ENCODE measurements around the gene SDHB. TPM values are rescaled to one million over a fixed set of nuclear protein-coding genes. Genes with fewer than 3 reads are reported as not detected.
A peak's percentile ranks its signal among the peaks of the same experiment; 100 is the strongest.

SDHB gene
- total RNA-seq, 6 experiments from 2014 or later: 112 to 128 (median 116) TPM

DNA sequence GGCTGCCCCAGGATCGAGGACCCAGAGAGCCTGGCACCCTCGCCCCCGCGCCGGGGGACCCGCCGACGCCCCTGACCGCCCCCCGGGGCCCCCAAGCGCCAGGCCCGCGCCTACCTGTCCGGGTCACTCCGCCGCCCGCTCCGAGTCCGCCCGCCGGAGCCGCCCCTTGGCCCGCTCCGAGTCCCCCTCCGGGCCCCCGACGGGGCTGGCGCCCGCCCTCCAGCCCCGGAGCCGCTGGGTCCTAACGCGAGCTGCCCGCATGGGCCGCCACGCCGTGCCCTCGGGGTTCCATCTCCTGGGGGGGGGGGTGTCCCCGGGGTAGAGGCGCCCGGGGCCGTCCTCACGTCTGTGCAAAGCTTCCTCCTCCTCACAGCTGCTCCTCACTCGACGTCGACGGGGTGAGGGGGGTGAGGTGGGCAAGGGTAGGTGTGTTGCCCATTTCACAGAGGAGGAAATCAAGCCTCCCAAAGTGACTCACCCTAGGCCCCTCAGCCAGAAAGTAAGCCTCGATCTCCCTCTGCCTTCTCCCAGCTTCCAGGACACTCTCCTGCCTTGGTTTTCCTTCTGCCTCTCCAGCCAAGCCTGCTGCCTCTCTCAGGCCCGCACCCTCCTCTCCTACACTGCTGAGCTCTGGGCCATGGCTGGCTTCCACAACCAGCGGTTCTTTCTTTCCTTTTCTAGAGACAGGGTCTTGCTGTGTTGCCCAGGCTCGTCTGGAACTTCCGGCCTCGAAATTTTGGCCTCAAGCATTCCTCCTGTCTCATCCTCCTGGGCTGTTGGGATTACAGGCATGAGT lies 73.2 kb downstream of the SDHB start, which contains the start of gene MFAP2:
TSS of gene MFAP2 (minus strand) at position 148 of the 796 bp plus-strand sequence. CDS start 2,347 bp downstream, outside the sequence.
- Mint-ChIP-seq H3K4me3 (peak within 1 kb of the TSS; percentile 81), H3K9me3 (no peaks in the 10 kb centered on the region), H3K4me1 (ENCODE audit: low read depth) (peaks cover 55% of the 10 kb centered on the region), H3K27me3 (ENCODE audit: insufficient read depth) (peaks cover 2% of the 10 kb centered on the region; the same call in 1 of the 2 replicates), H3K27ac (peak within 1 kb of the TSS; percentile 97), H3K36me3 (ENCODE audit: low read depth) (no peaks in the 10 kb centered on the region)
- DNase-seq: peak; percentile 30
- TF ChIP-seq, protein P1, sequence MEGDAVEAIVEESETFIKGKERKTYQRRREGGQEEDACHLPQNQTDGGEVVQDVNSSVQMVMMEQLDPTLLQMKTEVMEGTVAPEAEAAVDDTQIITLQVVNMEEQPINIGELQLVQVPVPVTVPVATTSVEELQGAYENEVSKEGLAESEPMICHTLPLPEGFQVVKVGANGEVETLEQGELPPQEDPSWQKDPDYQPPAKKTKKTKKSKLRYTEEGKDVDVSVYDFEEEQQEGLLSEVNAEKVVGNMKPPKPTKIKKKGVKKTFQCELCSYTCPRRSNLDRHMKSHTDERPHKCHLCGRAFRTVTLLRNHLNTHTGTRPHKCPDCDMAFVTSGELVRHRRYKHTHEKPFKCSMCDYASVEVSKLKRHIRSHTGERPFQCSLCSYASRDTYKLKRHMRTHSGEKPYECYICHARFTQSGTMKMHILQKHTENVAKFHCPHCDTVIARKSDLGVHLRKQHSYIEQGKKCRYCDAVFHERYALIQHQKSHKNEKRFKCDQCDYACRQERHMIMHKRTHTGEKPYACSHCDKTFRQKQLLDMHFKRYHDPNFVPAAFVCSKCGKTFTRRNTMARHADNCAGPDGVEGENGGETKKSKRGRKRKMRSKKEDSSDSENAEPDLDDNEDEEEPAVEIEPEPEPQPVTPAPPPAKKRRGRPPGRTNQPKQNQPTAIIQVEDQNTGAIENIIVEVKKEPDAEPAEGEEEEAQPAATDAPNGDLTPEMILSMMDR (IDR thresholded peaks at IDR 0.05): no peak

DNA sequence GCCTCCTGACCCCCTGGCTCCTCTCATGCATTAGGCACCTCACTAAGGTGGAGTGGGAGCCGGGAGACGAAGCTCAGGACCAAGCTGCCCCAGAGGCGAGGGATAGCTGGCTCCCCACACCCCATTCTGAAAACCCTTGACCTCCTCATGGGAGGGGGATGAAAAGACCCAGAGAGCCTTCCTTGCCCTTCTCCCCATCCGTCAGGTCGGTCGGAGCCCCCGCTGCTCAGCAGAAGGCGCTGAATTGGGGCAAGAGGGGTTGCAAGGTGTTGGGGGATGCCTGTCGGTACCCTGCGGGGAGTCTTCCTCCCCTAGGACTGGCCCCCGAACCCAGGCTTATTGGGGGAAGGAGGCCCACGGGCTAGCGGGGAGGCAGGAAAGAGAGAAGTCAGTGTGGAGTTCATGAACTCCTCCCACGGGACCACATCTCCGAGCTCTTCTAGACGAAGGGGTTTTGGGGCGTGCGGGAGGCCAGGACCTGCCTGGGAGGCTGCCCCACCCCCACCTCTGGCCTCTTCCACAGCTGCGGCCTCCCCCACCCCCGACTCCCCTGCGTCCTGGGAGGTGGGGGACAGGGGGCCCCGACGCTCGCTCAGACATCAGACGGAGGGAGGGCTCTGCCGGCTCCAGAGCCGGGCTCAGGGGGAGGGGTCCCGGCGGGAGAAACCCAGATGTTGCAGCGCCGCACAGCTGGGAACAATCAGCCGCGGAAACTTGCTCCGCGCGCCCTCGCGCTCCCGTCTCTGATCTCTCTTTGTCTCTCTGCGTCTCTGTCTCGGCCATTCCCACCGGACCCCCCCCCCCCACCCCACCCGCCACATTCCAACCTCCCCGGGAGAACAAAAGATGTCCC lies 74.1 kb downstream of the SDHB start:
- peaks cover 52% of the 10 kb centered on the region for H3K4me1 Mint-ChIP-seq (ENCODE audit: low read depth)
- H3K9me3 Mint-ChIP-seq: no peaks in the 10 kb centered on the region
- H3K27me3 Mint-ChIP-seq (ENCODE audit: insufficient read depth): peaks cover 2% of the 10 kb centered on the region; the same call in 1 of the 2 replicates
- H3K4me3 Mint-ChIP-seq: peak overlapping the region; percentile 81
- TF ChIP-seq, protein P1 (IDR thresholded peaks at IDR 0.05): no peak
- H3K27ac Mint-ChIP-seq: peak overlapping the region; percentile 76
- H3K36me3 Mint-ChIP-seq (ENCODE audit: low read depth): no peaks in the 10 kb centered on the region
- no peak for DNase-seq

DNA sequence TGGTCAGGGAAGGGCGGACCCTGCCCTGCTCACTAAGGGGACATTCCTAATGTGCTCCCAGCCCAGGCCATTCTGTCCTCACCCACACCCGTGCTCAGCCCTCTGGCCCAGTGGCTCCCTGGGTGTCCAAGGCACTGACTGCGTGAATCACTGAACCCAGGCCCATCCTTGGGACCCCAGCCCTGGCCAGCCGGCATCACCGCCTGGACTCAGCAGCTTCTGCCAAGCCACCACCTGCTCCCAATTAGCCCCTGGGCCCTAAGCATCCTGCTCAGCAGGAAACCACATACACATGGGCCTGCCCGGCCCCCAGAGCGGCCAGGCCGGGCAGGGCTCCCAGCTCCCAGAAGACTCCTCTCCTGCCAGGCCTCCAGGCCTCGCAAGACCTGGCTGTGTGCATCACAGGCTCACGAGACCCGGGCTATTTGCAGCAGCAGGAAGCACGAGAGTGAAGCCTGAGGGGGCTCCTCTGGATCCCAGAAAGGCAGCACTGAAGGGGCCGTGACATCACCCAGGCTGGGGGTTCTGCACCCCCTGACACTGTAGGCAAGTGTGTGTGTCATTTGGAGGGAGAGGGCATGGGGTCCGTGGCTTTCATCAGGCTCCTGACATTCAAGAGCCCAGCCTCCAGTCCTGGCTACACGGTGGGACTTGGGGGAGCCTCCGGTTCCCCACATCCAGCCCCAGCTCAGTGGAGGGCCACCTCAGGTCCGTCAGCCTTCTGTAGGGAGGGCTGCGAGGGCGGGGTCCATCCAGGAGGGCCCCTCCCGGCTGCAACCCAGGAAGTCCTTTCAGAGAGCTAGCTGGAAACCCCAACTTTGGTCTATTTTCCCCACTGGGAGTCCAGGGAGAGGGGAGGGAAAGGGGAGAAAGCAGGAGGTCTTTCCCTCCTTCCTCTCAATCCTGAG lies 75.0 kb downstream of the SDHB start:
- peak overlapping the region; percentile 81 for H3K4me3 Mint-ChIP-seq
- H3K9me3 Mint-ChIP-seq: no peaks in the 10 kb centered on the region
- peak overlapping the region; percentile 76 for H3K27ac Mint-ChIP-seq
- no peaks in the 10 kb centered on the region for H3K36me3 Mint-ChIP-seq (ENCODE audit: low read depth)
- TF ChIP-seq, protein P1 (IDR thresholded peaks at IDR 0.05): no peak
- peaks cover 46% of the 10 kb centered on the region for H3K4me1 Mint-ChIP-seq (ENCODE audit: low read depth)
- H3K27me3 Mint-ChIP-seq (ENCODE audit: insufficient read depth): peaks cover 2% of the 10 kb centered on the region; the same call in 1 of the 2 replicates
- DNase-seq: peak; percentile 81

DNA sequence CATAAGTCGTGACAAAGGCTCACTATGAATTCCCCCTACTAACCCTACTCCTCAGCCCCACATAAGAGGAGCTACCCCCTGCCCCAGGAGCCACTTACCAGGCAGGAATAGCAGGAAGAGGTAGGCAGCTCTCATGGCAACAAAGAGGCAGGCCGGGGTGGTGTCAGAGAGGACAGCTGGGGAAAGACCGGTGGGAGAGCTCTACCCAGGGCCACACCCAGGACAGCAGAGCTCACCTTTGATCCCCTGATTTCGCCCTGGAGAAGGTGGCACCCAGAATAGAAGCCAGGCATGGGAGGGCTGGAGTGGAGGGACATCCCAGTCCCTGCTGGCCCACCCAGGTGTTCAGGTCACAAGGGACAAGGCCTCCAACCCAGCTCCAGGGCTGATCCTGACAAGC lies 75.7 kb downstream of the SDHB start:
- Mint-ChIP-seq H3K4me1 (ENCODE audit: low read depth) (peaks cover 42% of the 10 kb centered on the region), H3K4me3 (no peak overlapping the region), H3K27ac (peak overlapping the region; percentile 76; the same call in 1 of the 2 replicates), H3K27me3 (ENCODE audit: insufficient read depth) (no peaks in the 10 kb centered on the region; the same call in 1 of the 2 replicates), H3K36me3 (ENCODE audit: low read depth) (no peaks in the 10 kb centered on the region), H3K9me3 (no peaks in the 10 kb centered on the region)
- TF ChIP-seq, protein P1 (IDR thresholded peaks at IDR 0.05): no peak
- no peak for DNase-seq

DNA sequence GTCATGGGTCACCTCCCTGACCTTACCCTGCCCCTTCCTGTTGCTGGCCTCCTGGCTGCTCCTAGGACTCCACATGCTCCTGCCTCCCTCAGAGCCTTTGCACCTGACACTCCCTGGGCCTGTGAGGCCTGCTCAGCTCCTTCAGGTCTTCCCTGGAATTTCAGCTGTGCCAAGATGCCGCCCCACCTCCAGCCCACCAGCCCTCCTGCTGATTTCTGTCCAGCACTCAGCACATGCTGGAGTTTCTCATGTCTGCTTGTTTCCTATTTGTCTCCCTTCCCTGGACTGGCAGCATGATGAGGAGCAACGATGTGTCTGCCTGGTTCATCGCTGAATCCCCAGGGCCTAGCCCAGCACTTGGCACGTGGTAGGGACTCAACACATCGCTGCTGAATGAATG lies 76.5 kb downstream of the SDHB start:
- Mint-ChIP-seq H3K27me3 (ENCODE audit: insufficient read depth) (no peaks in the 10 kb centered on the region; the same call in 1 of the 2 replicates), H3K4me3 (no peak overlapping the region), H3K9me3 (no peaks in the 10 kb centered on the region), H3K36me3 (ENCODE audit: low read depth) (no peaks in the 10 kb centered on the region), H3K27ac (no peak overlapping the region; the same call in 1 of the 2 replicates), H3K4me1 (ENCODE audit: low read depth) (peaks cover 44% of the 10 kb centered on the region)
- TF ChIP-seq, protein P1 (IDR thresholded peaks at IDR 0.05): no peak
- no peak for DNase-seq

All from HFFc6 (cell line).